Measurements from ENCODE around the gene TCF19.

GRCh38 chr6:31172973-31173384 lies 14.6 kb downstream of the TCF19 start:
- no peak for TF ChIP-seq CSRNP3 (CRISPR knock-in tag; IDR thresholded peaks at IDR 0.05)
- no peak for TF ChIP-seq TCF4 (CRISPR knock-in tag; IDR thresholded peaks at IDR 0.05; ENCODE audit: borderline replicate concordance)
- TF ChIP-seq CSDC2 (CRISPR knock-in tag; IDR thresholded peaks at IDR 0.05), result no peak
- TF ChIP-seq OSR1 (CRISPR knock-in tag; IDR thresholded peaks at IDR 0.05), result no peak
- TF ChIP-seq PATZ1 (CRISPR knock-in tag; IDR thresholded peaks at IDR 0.05; ENCODE audit: borderline replicate concordance), result no peak
- TF ChIP-seq ESRRG (CRISPR knock-in tag; IDR thresholded peaks at IDR 0.05), result no peak
- TF ChIP-seq ZFP30 (CRISPR knock-in tag; IDR thresholded peaks at IDR 0.05), result no peak
- TF ChIP-seq SNAI2 (CRISPR knock-in tag; IDR thresholded peaks at IDR 0.05), result no peak
- TF ChIP-seq TOX (CRISPR knock-in tag; IDR thresholded peaks at IDR 0.05; ENCODE audit: borderline replicate concordance), result no peak
- no peak for TF ChIP-seq RARB (CRISPR knock-in tag; IDR thresholded peaks at IDR 0.05)

All from SK-N-SH treated with all-trans-retinoic acid at 6 μM for 48 hours (cell line).